HEK293 (cell line): ENCODE measurements around the gene CELSR1.
A peak's percentile ranks its signal among the peaks of the same experiment; 100 is the strongest.

Experiments used
- CTCF ChIA-PET: fragments of 350-600 bp; formaldehyde crosslinking; extraction: SDS; loops from one replicate; lab custom pipeline; 2021; ENCODE audit warnings: antibody characterized with exemption; lab: Yijun Ruan, JAX
- POLR2A ChIA-PET: fragments of 300-600 bp; formaldehyde crosslinking; extraction: SDS; loops from one replicate; lab custom pipeline; 2020; ENCODE audit warnings: antibody characterized with exemption, inconsistent platforms; lab: Yijun Ruan, JAX
- H3K27ac ChIP-seq: fragments of 200-500 bp; sonication (Bioruptor generic); 2 replicates; pipeline ENCODE4 v1.5.1; 2014; ENCODE audit warnings: low read depth, low read length, control low read depth, inconsistent platforms; ENCODE audit errors: extremely low read depth
- H3K36me3 ChIP-seq, 2 experiments: fragments of 200-500 bp in 1 of 2; sonication (Bioruptor generic) in 1 of 2; 1 replicate in 1 of 2; 2 replicates in 1 of 2; pipeline ENCODE4 v1.5.1; 2014 to 2017; ENCODE audit warnings: inconsistent platforms in 2 of 2, low read length in 2 of 2; ENCODE audit not compliant: control insufficient read depth in 2 of 2, insufficient read depth in 1 of 2
- H3K4me1 ChIP-seq: fragments of 200-500 bp; sonication (Bioruptor generic); 2 replicates; pipeline ENCODE4 v1.5.1; 2014; ENCODE audit warnings: mild to moderate bottlenecking, low read length, inconsistent platforms; ENCODE audit not compliant: control insufficient read depth, insufficient read depth
- H3K4me3 ChIP-seq: 2 replicates; pipeline ENCODE4 v1.5.1; 2011; ENCODE audit warnings: low read depth, mild to moderate bottlenecking, control low read depth, low read length, moderate library complexity
- H3K9me3 ChIP-seq: fragments of 200-500 bp; sonication (Bioruptor generic); 2 replicates; pipeline ENCODE4 v1.5.1; 2014; ENCODE audit warnings: low read depth, low read length, inconsistent platforms; ENCODE audit not compliant: control insufficient read depth, insufficient read depth
- IKZF3 ChIP-seq: fragments of 450-650 bp; IDR thresholded peaks from 2 replicates; pipeline ENCODE4 v1.5.0; 2018; ENCODE audit warnings: missing biosample characterization, mild to moderate bottlenecking, missing genetic modification characterization, moderate library complexity
- PRDM2 ChIP-seq: fragments of 450-650 bp; formaldehyde crosslinking; IDR thresholded peaks from 2 replicates; pipeline ENCODE4 v1.5.1; 2016; ENCODE audit warnings: missing biosample characterization, missing genetic modification characterization, borderline replicate concordance
- RBAK ChIP-seq: fragments of 450-650 bp; formaldehyde crosslinking; IDR thresholded peaks from 2 replicates; pipeline ENCODE4 v1.5.1; 2016; ENCODE audit warnings: missing biosample characterization, missing genetic modification characterization
- SP3 ChIP-seq: fragments of 450-650 bp; formaldehyde crosslinking; IDR thresholded peaks from 2 replicates; pipeline ENCODE4 v1.5.1; 2016; ENCODE audit warnings: missing biosample characterization, missing genetic modification characterization
- SP7 ChIP-seq: fragments of 450-650 bp; formaldehyde crosslinking; IDR thresholded peaks from 2 replicates; pipeline ENCODE4 v1.5.1; 2016; ENCODE audit warnings: missing biosample characterization, missing genetic modification characterization
- ZFP69B ChIP-seq: fragments of 450-650 bp; formaldehyde crosslinking; IDR thresholded peaks from 2 replicates; pipeline ENCODE4 v1.5.1; 2016; ENCODE audit warnings: missing biosample characterization, missing genetic modification characterization
- ZIC2 ChIP-seq: fragments of 450-650 bp; formaldehyde crosslinking; IDR thresholded peaks from 2 replicates; pipeline ENCODE4 v1.5.1; 2016; ENCODE audit warnings: missing biosample characterization, missing genetic modification characterization
- ZNF521 ChIP-seq: fragments of 450-650 bp; formaldehyde crosslinking; IDR thresholded peaks from 2 replicates; pipeline ENCODE4 v1.5.1; 2017; ENCODE audit warnings: missing biosample characterization, mild to moderate bottlenecking, missing genetic modification characterization
- ZNF529 ChIP-seq: fragments of 450-650 bp; formaldehyde crosslinking; IDR thresholded peaks from 2 replicates; pipeline ENCODE4 v1.5.1; 2017; ENCODE audit warnings: missing genetic modification characterization, missing biosample characterization; ENCODE audit not compliant: insufficient replicate concordance
- ZNF645 ChIP-seq: fragments of 450-650 bp; formaldehyde crosslinking; IDR thresholded peaks from 2 replicates; pipeline ENCODE4; 2016; ENCODE audit warnings: missing biosample characterization, missing genetic modification characterization
- ZNF768 ChIP-seq: fragments of 450-650 bp; formaldehyde crosslinking; IDR thresholded peaks from 2 replicates; pipeline ENCODE4 v1.5.1; 2018; ENCODE audit warnings: missing biosample characterization, mild to moderate bottlenecking, missing genetic modification characterization
- ZSCAN18 ChIP-seq: fragments of 450-650 bp; formaldehyde crosslinking; IDR thresholded peaks from 2 replicates; pipeline ENCODE4 v1.5.1; 2016; ENCODE audit warnings: missing biosample characterization, missing genetic modification characterization

Gene CELSR1

DNA sequence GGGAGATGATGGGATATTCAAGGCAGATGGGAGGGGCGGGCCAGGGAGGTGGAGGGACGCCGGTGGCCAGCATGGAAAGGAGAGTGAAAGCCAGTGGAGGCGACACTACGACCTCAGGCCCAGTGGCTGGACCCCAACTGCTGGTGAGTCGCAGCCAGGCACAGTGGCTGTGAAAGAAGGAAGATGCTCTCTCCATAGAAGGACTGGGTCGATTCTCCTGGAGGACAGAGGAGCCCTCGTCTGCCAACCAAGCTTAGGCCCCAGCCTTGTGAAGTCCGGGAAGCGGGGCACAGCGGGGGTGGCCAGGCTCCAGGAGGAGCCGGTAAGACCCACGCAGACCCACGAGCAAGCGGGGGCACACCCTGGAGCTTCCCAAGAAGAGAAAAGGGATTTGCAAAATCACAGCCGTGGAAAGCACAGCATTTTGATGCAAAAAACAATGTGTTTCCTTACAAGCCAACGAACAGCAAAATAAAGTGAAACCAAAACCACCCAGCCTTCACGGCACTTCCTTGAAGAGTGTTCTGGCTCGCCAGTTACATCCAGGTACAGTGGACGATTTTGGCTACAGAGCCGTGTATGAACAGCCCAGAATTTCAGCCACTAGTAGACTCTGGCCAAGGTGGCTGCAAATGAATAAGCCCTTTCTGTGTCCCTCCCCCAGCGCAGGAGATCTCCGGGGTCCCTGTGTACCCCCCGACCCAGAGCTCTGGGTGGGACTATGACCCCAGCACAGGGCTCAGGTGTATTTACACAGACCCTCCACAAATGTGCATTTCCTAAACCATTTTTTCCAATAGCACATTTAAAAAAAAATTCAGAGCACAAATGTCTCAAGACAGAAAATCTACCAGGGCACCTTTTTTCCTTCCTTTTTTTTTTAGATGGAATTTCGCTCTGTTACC lies 105.0 kb downstream of the CELSR1 start (continued):
- TF ChIP-seq PRDM2 (tag by site-specific recombination) (no peak), RBAK (tag by site-specific recombination) (no peak), ZNF521 (tag by site-specific recombination) (no peak), SP7 (tag by site-specific recombination) (no peak), ZSCAN18 (tag by site-specific recombination) (no peak)

- no peak overlapping the region for H3K27ac ChIP-seq
- H3K36me3 ChIP-seq: peaks cover 0 to 18% of the 10 kb centered on the region in 2 experiments; a peak in 1 of 3 replicates
- TF ChIP-seq ZIC2 (tag by site-specific recombination) (0 out of 2 replicates have a peak, but pooled peaks have one; percentile 18), ZNF768 (no peak), ZFP69B (tag by site-specific recombination) (no peak), ZNF529 (tag by site-specific recombination) (no peak), SP3 (tag by site-specific recombination) (no peak), ZNF645 (tag by site-specific recombination) (no peak), IKZF3 (tag by site-specific recombination) (no peak)
- TF ChIP-seq, all 188 proteins: peak for 1
- POLR2A ChIA-PET: no interaction called here
- H3K4me1 ChIP-seq: no peaks in the 10 kb centered on the region
- no peaks in the 10 kb centered on the region for H3K9me3 ChIP-seq
- CTCF ChIA-PET: interaction anchor here (0.6 kb wide), 1 partner anchor 63 kb away, joined by 3 read pairs; no protein-coding TSS in a partner anchor
- H3K4me3 ChIP-seq: no peak overlapping the region
Observed at GRCh38 chr22:46430961-46431838, 106.2 kb downstream of the CELSR1 start.
